Large intestine (tissue), 3 donors: ENCODE measurements around the gene LSM12. TPM values are rescaled to one million over a fixed set of nuclear protein-coding genes. Genes with fewer than 3 reads are reported as not detected.
"Not testable (repeated sequence)": the region's sequence is repeated elsewhere in the genome, so short reads cannot be mapped to it uniquely, and the experiment has no call there.

ENCODE experiments used
- DNase-seq, 2 donors: peaks; one replicate each; pipeline versions ENCODE4 v3.0.0 to v3.0.0-alpha.2; 2013
- H3K27ac ChIP-seq: one replicate; pipeline ENCODE4 v1.5.1; 2013; ENCODE audit warnings: low read length
- H3K27me3 ChIP-seq: 2 replicates; pipeline ENCODE4 v1.6.1; 2013; ENCODE audit warnings: low read length; ENCODE audit not compliant: control insufficient read depth, insufficient read depth
- H3K36me3 ChIP-seq: 2 replicates; pipeline ENCODE4 v1.6.1; 2013; ENCODE audit warnings: low read length; ENCODE audit not compliant: control insufficient read depth, insufficient read depth
- H3K4me1 ChIP-seq: one replicate; pipeline ENCODE4 v1.6.1; 2013; ENCODE audit warnings: low read length; ENCODE audit not compliant: control insufficient read depth, insufficient read depth
- H3K4me3 ChIP-seq: one replicate; pipeline ENCODE4 v1.5.1; 2013; ENCODE audit warnings: low read length
- H3K9me3 ChIP-seq: one replicate; pipeline ENCODE4 v1.6.1; 2013; ENCODE audit warnings: mild to moderate bottlenecking, low read depth, low read length, moderate library complexity; ENCODE audit not compliant: control insufficient read depth
- WGBS: methylation state at CpG from one replicate; pipeline ENCODE4 v1.1.5; 2013; ENCODE audit warnings: low lambda C conversion rate; ENCODE audit not compliant: insufficient coverage; 5-methylcytosine and 5-hydroxymethylcytosine counted together
- polyA plus RNA-seq: library from polyadenylated mRNA; unstranded; fragments of 120-200 nt; gene quantifications from one replicate; pipeline ENCODE4 v1.2.1, GENCODE V29; 2013

Gene LSM12
- polyA plus RNA-seq, 1 donor = 31.5 TPM

DNA sequence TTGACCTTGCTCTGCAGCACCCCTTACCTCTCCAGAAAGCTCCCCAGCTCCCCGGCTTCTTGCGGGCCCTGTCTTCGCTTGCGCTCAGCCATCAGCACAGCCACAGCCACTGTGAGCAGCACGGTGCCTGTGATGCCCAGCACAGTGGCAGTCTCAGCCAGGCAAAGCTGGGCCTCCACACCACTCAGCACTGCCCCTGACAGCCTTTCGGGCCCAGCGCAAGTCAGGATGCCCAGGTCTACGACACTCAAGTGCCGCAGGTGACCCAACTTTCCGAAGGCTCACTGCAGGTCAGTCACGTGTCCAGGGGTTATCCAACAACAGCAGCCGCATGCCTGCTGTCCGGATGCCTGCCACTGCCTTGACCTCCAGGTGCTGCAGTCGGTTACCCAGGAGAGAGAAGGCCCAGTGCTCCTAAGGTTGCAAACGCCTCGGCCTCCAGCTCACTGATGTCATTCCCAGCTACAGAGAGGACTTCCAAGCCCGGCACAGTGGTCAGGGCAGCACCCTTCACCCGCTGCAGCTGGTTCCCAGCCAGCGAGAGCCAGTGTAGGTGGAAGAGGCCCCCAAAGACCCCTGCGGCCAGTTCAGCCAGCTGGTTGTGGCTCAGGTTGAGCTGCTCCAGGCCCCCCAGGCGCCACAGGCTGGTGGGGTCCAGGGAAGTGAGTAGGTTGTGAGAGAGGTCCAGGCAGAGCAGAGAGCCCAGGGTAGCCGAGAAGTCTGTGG is 42.8 kb downstream of the LSM12 start:
- no peaks in the 10 kb centered on the region for H3K27me3 ChIP-seq
- H3K4me3 ChIP-seq = no peak overlapping the region
- no peaks in the 10 kb centered on the region for H3K4me1 ChIP-seq
- no CpG with 5 or more reads among the region's 22 CpGs for WGBS
- no peaks in the 10 kb centered on the region for H3K9me3 ChIP-seq
- DNase-seq = no peak
- H3K36me3 ChIP-seq = peaks cover 20% of the 10 kb centered on the region
- H3K27ac ChIP-seq = no peak overlapping the region

DNA sequence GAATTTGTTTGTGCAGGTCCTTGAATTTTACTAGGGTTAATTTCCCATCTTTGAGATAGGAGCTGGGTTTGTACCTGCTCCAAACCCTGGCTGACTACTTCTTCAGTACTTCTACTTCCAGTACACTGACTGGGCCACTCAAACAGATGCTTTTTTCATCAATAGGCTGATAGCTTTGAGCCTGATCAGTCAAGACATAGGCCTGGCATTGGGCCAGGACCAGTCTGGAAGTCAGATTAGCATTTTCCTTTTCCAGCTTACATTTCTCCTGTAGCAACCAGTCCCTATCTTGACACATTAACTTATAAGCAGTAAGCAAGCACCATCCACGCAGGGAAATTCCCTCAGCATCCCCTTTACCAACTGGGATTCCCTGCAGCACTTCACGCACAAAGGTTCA is 44.2 kb downstream of the LSM12 start:
- H3K4me1 ChIP-seq = no peaks in the 10 kb centered on the region
- no peaks in the 10 kb centered on the region for H3K9me3 ChIP-seq
- no peak overlapping the region for H3K4me3 ChIP-seq
- DNase-seq = no peak
- WGBS = 100% methylated on average over 1 of the region's 2 CpGs
- H3K27ac ChIP-seq = no peak overlapping the region
- H3K27me3 ChIP-seq = no peaks in the 10 kb centered on the region
- H3K36me3 ChIP-seq = peaks cover 15% of the 10 kb centered on the region

DNA sequence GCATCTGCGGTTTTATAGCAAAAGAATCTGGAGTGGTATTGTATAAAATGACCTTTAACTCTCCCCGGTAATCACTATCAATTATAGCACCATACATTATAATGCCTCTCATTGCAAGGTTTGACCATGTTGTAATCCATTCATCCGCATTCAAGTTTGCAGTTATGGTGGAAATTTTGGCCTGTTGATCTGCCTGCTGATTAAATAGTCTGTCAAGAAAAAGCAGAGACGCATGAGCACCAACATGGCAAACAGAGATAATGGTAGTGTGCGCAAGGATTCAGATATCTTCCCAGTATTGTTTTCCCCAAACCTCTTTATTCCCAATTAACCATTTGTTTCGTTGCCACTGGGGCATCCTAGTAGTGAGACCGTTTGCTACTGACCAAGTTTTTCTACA is 45.2 kb downstream of the LSM12 start:
- H3K4me1 ChIP-seq, H3K9me3 ChIP-seq, DNase-seq, H3K4me3 ChIP-seq, H3K27me3 ChIP-seq, H3K27ac ChIP-seq: not testable (repeated sequence)
- no CpG with 5 or more reads among the region's 7 CpGs for WGBS
- peaks cover 15% of the 10 kb centered on the region for H3K36me3 ChIP-seq

DNA sequence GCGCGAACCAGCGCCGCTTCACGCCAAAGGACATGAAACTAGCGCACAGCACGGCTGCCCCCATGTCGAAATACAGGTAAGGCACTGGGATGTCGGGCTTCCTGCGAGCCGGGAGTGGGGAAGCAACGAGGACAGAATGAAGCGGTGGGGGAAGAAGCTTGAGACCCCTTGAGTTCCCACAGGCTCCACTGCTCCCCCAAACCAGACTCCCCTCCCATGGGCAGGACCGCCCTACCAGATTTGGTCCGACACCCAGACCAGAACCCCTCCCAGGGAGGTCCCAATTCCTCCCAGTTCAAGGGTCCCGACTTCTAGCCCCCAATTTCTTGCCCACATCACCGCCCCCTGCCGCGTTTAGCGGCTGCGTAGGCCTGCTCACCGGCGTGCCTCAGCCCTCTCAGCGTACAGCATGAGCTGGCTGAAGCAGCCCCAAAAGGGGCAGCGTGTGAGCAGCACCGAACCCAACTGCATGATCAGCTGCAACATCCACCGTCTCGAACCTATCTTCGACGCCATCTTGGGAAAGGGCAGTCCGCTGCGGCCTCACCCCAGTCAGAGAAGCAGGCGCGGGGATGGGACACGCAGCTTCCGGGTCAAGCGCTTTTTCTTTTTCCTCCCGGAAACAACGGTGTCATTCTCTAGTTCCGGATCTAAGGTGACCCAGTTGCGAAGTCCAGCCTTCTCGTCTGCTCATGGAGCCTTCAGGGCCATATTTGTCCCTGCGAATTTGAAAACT is 51.9 kb downstream of the LSM12 start, which contains the start of gene TMEM101:
TSS of gene TMEM101 (minus strand) at position 527 of the 736 bp plus-strand sequence. CDS start at position 516, 11 bp downstream.
- peak within 1 kb of the TSS; percentile 55 for H3K27ac ChIP-seq
- no peaks in the 10 kb centered on the region for H3K9me3 ChIP-seq
- WGBS = no CpG with 5 or more reads among the region's 43 CpGs
- peaks cover 27% of the 10 kb centered on the region for H3K4me1 ChIP-seq
- peak within 1 kb of the TSS; percentile 87 for H3K4me3 ChIP-seq
- no peaks in the 10 kb centered on the region for H3K27me3 ChIP-seq
- H3K36me3 ChIP-seq = peaks cover 17% of the 10 kb centered on the region
- DNase-seq = peak; percentile 89 to 92

DNA sequence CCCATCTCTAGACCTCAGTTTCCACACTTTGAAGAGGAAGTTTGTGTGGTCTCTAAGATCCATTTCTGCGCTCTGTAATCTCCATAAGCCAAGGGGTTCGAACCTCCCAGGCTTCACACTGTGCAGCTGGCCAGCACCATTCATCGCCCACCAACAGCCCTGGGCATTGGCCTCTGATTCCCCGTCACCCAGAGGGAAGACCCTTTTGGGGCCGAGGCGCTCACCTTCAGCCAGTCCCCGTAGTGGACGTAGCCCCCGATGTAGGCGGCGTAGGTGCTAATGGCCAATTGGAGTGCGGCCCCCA is 52.4 kb downstream of the LSM12 start:
- DNase-seq = no peak
- no peaks in the 10 kb centered on the region for H3K9me3 ChIP-seq
- peaks cover 27% of the 10 kb centered on the region for H3K4me1 ChIP-seq
- no peaks in the 10 kb centered on the region for H3K27me3 ChIP-seq
- peak overlapping the region; percentile 87 for H3K4me3 ChIP-seq
- no peak overlapping the region for H3K27ac ChIP-seq
- WGBS = no CpG with 5 or more reads among the region's 12 CpGs
- H3K36me3 ChIP-seq = peaks cover 22% of the 10 kb centered on the region

DNA sequence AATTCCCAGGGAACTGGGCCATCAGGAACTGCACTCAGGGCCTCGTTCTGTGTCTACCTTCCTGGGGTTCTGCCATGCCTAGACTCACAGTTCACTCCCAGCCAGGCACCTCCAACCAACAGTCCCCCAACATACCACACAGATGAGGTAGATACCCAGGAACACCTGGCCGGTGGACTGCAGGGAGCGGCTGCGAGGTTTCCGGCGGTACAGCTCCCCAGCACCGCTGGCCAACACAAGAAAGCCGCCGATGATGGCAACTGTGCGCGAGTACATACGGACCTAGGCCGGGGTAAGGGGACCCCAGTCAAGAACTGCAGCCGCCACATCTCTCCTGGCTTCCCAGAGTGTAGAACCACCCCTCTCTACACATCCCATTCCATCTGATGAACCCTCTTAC is 53.6 kb downstream of the LSM12 start:
- Histone ChIP-seq H3K27me3 (no peaks in the 10 kb centered on the region), H3K27ac (peak overlapping the region; percentile 50), H3K36me3 (peaks cover 32% of the 10 kb centered on the region), H3K4me3 (no peak overlapping the region), H3K9me3 (no peaks in the 10 kb centered on the region), H3K4me1 (peaks cover 29% of the 10 kb centered on the region)
- WGBS = no CpG with 5 or more reads among the region's 14 CpGs
- DNase-seq = no peak

DNA sequence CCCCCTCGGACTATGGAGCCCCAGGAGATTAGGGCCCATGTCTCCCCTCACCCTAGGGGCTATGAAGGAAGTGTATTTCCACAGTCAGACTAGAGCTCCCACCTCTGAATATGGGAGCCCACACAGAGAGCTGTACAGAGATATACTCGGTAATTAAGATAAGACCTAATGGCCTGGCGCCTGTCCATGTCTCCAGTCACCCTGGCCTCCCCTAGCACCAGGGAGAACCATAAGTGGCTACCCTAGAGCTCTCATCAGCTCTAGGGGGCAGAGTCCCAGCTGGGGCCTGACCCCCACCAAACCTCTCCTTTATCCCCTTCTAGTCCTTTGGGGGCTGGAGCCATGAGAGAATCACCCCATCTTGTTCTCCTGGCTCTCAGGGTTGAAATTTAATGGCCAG is 54.1 kb downstream of the LSM12 start:
- H3K9me3 ChIP-seq = no peaks in the 10 kb centered on the region
- H3K36me3 ChIP-seq = peaks cover 37% of the 10 kb centered on the region
- H3K4me3 ChIP-seq = no peak overlapping the region
- WGBS = no CpG with 5 or more reads among the region's 3 CpGs
- DNase-seq = peak in 1 of 2 donors; percentile 72
- H3K27ac ChIP-seq = peak overlapping the region; percentile 50
- H3K27me3 ChIP-seq = no peaks in the 10 kb centered on the region
- H3K4me1 ChIP-seq = peaks cover 34% of the 10 kb centered on the region

DNA sequence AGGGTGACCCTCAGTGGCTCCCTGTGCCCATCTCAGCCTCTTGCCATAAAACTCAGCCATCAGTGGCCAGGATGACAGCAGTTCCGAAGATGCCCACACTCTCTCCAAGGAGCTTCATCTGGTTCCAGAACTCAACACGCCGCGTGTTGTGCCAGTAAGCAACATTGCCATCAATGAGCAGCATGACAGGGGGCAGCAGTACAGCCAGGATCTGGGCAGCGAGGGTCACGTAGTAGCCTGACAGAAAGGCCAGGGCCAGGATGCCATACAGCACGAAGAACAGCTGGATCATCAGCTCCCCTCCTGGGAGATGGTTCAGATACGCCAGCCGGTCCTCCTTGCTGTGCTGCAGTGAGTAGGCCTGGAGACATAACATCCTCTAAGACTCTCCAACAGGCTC is 54.6 kb downstream of the LSM12 start:
- H3K9me3 ChIP-seq = no peaks in the 10 kb centered on the region
- WGBS = no CpG with 5 or more reads among the region's 9 CpGs
- peaks cover 40% of the 10 kb centered on the region for H3K36me3 ChIP-seq
- H3K27ac ChIP-seq = peak overlapping the region; percentile 50
- H3K4me1 ChIP-seq = peaks cover 37% of the 10 kb centered on the region
- no peak overlapping the region for H3K4me3 ChIP-seq
- no peak for DNase-seq
- no peaks in the 10 kb centered on the region for H3K27me3 ChIP-seq

DNA sequence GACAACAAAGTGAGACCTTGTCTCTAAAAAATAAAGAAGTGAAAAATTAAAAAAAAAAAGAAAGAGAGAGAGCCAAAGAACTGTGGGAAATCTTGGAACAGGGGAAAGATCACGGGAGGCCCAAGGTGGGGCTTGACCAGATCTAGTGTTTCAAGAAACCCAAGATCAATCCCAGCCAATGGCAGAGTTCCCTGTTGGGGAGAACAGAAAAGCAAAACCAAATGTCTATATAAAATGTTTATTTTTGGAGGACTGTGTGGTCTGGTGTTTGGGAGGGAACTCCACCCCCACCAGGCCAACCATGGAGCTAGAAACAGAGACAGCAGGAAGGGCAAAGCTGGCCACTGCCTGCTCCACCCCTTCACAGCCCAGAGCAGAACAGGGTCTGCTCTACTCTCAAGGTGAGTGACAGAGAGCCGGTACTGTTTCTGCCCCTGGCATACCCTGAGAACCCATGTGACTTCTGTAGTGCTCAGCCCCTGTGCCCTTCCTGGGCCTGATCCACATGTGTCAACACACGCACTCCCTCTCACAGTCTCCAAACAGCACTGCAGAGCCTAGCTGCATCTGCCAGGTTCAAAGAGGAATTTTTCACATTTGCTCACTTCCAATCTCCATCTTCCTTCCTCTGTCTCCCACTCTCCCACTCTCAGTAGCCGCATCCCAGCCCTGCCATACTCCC is 55.4 kb downstream of the LSM12 start:
- no peak overlapping the region for H3K4me3 ChIP-seq
- H3K27me3 ChIP-seq = peaks cover 4% of the 10 kb centered on the region
- peaks cover 1% of the 10 kb centered on the region for H3K9me3 ChIP-seq
- H3K4me1 ChIP-seq = peaks cover 37% of the 10 kb centered on the region
- no peak for DNase-seq
- H3K36me3 ChIP-seq = peaks cover 40% of the 10 kb centered on the region
- 19% methylated on average over 2 of the region's 4 CpGs for WGBS
- peak overlapping the region; percentile 23 for H3K27ac ChIP-seq

DNA sequence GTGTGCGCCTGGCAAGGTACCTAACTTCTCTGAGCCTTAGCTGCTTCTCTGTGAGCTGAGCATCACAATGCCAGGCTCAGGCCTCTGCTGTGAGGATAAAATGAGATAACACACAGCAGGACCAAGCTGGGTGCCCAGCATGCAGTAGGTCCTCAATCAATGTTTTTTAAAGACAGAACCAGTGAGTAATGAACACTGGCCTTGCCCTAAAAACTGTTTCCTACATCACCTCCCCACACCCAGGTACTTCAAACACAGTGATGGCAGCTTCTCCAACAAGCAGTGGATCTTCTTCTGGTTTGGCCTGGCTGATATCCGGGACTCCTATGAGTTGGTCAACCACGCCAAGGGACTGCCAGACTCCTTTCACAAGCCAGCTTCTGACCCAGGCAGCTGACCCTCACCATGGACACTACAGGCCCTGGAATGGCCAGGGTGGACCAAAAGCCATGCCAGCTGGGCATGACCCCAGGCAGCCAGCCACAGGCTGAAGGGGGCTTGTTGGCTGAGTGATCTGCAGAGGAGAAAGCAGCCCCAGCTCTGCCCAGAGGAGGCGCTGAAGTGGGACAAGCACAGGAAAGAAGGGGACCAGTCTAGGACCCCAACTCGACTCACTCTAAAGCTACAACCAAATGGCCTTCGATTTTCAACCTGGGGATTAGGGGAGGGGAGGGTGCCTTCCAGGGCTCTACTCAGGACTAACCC is 58.1 kb downstream of the LSM12 start:
- Histone ChIP-seq H3K9me3 (peaks cover 9% of the 10 kb centered on the region), H3K27me3 (peaks cover 23% of the 10 kb centered on the region), H3K27ac (no peak overlapping the region), H3K4me1 (peaks cover 38% of the 10 kb centered on the region), H3K4me3 (no peak overlapping the region), H3K36me3 (peaks cover 40% of the 10 kb centered on the region)
- DNase-seq = no peak
- WGBS = no CpG with 5 or more reads among the region's 6 CpGs
